IPS-NIHi11 (cell line): ENCODE results near the gene LIN28A.
"Not testable (repeated sequence)": the region's sequence is repeated elsewhere in the genome, so short reads cannot be mapped to it uniquely, and the experiment has no call there.

Source experiments
- DNase-seq: peaks from one replicate; pipeline ENCODE4 v3.0.0; 2012; ENCODE audit warnings: mixed read lengths, low spot score

Gene LIN28A, protein sequence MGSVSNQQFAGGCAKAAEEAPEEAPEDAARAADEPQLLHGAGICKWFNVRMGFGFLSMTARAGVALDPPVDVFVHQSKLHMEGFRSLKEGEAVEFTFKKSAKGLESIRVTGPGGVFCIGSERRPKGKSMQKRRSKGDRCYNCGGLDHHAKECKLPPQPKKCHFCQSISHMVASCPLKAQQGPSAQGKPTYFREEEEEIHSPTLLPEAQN

DNA sequence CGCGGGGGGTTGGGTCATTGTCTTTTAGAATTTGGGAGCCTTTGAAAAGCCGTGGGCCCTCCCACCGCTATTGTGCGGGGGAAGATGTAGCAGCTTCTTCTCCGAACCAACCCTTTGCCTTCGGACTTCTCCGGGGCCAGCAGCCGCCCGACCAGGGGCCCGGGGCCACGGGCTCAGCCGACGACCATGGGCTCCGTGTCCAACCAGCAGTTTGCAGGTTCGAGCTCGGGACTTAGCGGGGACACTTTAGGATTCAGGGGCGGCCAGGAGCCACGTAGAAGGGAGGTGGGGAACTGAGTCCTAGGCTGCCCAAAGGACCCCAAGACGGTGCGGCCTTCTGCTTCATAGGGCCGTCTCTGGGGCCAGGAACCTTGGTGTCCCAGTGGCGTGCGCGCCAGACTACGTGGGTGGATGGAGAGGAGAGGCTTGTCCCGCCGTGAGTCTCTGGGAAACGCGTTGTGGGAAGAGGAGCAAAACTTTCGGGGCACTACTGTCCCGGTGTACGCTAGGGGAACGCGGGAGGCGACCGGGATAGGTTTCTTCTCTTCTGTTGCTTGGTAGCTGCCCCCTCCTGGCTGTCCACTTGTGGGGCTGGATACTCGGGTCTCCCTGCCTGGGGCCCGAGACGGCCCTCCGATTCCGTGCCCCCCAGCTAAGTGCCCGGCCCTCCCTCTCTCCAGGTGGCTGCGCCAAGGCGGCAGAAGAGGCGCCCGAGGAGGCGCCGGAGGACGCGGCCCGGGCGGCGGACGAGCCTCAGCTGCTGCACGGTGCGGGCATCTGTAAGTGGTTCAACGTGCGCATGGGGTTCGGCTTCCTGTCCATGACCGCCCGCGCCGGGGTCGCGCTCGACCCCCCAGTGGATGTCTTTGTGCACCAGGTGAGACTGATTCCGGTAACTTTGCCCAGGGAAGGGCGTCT, at the start of gene LIN28A:
TSS of gene LIN28A (plus strand) at position 112 of the 918 bp plus-strand sequence. CDS start at position 187, 75 bp downstream.
- no peak for DNase-seq

- DNase-seq: no peak
Measured at GRCh38 chr1:26361605-26362122, 49.0 kb upstream of the LIN28A start.

DNA sequence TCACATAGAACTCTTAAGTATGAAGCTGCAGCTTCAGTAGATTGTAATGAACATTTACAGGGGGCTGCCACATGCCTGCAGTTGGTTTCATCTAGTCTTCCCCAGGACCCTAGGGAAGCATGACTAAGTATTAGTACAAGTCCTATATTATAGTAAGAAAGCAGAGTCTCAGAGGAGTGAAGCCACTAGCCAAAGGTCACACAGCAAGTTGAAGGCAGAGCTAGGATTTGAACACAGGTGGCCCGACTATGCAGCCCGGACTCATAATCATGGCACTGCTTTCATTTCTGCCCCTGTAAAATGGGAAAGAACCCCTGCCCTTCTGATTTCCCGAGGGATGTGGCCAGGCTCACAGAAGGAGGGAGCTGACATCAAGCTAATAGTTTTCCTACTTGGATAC, 48.3 kb upstream of the LIN28A start:
- no peak for DNase-seq

- DNase-seq: peak; percentile 89
Measured at GRCh38 chr1:26363549-26364448, 46.8 kb upstream of the LIN28A start.

DNA sequence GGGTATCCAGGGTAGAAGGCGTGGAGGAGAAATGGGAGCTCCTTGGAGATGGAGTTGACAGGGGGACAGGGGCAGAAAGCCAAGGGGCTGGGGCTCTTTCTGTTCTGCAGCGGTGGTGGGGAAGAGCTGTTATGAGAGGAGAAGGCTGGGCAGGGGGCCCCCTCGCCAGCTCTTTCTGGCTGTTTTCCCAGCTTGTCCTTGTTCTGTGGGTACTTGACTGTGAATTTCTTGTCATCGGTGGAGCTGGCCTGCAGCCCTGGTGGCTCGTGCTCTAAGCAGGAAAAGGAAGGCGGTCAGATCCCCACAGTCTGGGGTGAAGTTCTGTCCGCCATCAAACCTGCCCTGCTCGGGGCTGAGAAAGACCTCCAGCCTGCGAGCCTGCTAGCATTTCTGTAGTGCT, 45.7 kb upstream of the LIN28A start:
- DNase-seq: no peak

DNA sequence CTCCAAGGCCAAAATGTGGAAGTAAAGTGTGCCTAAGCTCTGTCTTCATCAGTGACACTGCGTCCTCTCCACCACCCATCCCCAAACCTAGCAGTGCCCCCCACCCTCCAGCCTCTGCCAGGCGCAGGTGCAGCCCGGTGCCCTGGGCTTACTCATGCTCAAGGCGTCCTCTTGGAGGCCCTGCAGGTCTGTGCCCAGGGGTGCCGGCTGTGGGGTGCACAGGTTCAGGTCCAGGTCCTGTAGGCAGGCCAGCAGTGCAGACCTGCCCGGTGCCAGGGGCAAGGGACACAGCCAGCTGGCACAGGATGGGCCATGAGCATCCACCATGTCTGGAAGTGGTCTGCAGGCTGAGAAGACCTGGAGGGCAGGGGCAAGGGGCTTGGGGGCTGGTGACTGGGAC, 43.2 kb upstream of the LIN28A start:
- DNase-seq: no peak

- no peak for DNase-seq
Measured at GRCh38 chr1:26368006-26368405, 42.6 kb upstream of the LIN28A start.

DNA sequence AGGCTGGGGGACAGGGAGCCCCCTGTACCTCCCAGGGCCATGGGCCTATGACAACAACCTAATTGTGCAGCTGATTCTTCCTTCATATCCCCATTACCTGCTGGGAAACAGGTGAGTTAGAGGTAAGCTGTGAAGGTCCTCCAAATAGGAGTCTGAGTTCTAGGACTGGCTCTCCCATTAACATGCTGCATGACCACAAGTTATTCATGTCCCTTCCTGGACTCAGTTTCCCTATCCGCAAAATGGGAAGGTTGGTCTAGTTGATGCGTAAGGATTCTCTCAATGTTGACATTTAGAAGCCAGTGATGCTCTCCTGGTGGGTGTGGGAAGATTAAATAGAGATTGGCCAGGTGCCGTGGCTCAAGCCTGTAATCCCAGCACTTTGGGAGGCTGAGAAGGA, 42.1 kb upstream of the LIN28A start:
- no peak for DNase-seq

- DNase-seq: no peak
Measured at GRCh38 chr1:26370591-26371382, 39.8 kb upstream of the LIN28A start.

- no peak for DNase-seq
Measured at GRCh38 chr1:26372039-26372438, 38.6 kb upstream of the LIN28A start.

- not testable (repeated sequence) for DNase-seq
Measured at GRCh38 chr1:26372611-26373010, 38.0 kb upstream of the LIN28A start, which contains the start of gene ZNF683. Gene ZNF683 (minus strand): TSS chr1:26372750. CDS start chr1:26368571, 4,179 bp downstream.

DNA sequence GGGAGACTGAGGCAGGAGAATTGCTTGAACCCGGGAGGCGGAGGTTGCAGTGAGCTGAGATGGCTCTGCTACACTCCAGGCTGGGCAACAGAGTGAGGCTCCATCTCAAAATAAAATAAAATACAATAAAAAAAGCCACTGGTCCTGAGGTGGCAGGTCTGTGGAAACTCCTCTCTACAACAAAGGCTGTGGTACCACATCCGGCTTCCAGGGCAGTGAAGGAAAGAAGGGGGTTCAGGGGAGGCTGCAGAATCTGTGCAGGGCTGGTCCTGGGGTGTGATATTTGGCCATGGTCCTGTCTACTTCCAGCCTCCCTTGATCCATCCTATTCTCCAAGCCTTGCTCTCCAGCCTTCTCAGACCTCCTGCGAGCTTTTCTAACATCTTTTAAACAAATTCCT, 37.3 kb upstream of the LIN28A start:
- DNase-seq: no peak

DNA sequence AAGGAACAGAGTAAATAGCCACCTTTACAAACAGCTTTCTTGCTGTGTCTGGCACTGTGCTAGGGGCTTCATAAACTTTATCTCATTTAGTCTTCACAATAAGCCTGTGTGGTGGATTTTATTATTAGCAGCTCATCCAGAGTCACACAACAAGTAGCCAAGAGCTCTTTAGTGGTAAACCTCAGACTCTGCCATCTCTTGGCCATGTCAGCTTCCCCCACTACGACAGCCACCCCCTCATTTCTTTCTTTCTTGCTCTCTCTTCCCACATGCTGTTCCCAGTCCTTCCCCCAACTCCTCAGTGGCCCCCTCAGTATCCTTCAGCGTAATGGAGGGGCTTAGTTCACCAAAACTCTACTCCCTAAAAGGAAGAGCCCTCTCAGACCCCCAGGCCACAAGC, 36.8 kb upstream of the LIN28A start:
- no peak for DNase-seq

DNA sequence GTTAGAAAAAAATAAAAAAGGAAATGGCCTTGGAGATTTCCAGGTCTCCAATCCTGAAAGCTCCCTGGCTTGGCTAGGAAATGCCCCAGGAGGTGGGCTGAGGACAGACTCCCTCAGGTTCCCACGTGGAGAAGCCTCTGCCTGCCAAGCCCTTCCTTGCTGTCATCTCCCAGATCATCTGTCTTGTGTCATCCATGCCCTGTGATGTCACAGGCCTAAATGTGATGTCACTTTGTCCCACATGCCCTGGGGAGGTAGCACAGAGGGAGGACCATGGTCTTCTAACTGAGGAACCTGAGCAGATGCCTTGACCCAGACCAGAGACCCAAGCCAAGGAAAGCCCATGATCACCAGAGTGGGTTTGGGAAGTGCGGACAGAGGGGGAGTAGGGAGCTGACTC, 36.3 kb upstream of the LIN28A start:
- not testable (repeated sequence) for DNase-seq

GRCh38 chr1:26375081-26375480, 35.5 kb upstream of the LIN28A start:
- DNase-seq: no peak

GRCh38 chr1:26376050-26376449, 34.6 kb upstream of the LIN28A start:
- DNase-seq: no peak

DNA sequence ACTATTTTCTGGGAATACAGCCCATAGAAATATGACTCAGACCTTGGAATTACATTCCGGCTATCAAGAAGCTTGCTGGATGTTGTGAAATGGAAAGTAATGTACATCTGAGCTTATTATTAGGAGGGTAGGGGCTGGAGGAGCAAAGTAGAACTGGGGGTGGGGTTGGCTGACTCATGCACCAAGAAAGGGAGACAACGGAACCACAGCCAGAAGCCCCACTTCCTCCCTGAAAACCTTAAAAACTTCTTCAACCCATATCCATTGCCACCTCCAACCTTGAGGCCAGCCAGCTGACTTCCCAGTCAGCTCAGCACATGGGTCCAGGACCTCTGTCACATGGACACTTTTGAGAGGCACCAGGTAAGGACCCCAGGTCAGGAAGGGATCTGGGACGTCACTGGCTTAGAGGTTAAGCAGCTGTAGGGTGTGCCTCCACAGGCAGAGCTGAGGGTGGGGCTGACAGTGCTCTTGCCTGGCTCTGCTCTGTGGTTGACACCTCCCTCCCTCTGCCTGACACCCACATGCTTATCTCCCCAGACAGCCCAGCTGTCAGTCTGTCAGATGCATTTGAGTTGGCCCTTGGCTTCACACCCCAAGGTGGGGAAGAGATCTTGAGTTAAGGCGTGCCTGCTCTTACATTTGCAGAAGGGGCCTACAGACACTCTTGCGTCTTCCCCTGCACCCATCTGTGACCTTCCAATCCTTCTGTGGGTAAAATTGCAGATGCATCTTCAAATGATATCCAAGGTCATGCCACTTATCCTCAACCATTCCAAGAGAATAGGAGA, 32.3 kb upstream of the LIN28A start:
- no peak for DNase-seq

DNA sequence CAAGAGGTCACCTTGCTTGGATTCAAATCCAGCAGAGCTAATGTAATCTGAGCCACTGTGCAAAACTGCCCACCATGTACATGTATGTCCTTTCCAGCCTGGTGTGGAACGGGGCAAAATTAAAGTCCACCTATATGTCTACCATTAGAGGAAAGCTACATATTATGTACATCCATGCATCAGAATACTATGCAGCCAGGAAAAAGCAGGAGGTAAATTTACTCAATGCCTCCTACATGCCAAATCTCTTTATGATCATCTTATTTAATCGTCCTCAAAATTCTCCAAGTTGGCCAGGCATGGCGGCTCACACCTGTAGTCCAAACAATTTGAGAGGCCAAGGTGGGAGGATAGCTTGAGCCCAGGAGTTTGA, 31.8 kb upstream of the LIN28A start:
- DNase-seq: no peak

- DNase-seq: no peak
Measured at GRCh38 chr1:26384076-26384475, 26.5 kb upstream of the LIN28A start.

DNA sequence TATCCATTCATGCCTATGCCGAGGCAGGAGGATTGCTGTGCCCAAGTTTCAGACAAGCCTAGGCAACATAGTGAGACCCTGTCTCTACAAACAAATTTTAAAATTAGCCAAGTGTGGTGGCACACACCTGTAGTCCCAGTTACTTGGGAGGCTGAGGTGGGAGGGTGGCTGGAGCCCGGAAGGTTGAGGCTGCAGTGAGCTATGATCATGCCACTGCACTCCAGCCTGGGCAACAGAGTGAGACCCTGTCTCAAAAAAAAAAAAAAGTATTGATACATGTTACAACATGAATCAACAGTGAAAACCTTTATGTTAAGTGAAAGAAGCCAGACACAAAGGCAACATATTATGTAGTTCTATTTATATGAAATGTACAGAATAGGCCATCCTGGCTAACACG, 25.6 kb upstream of the LIN28A start:
- DNase-seq: not testable (repeated sequence)
